ENCODE data around the gene NOVA2.

NOVA2 gene

GRCh38 chr19:45990113-45990728, 16.6 kb upstream of the NOVA2 start:
- ATAC-seq, result no peak
- peaks cover 19% of the 10 kb centered on the region for H3K27me3 Mint-ChIP-seq
- H3K27ac Mint-ChIP-seq, result no peak overlapping the region
- no peaks in the 10 kb centered on the region for H3K9me3 Mint-ChIP-seq
- no peak overlapping the region for H3K4me3 Mint-ChIP-seq
- DNase-seq, result no peak
- no peaks in the 10 kb centered on the region for H3K36me3 Mint-ChIP-seq (ENCODE audit: low read depth)
- H3K4me1 Mint-ChIP-seq, result peaks cover 3% of the 10 kb centered on the region

- DNase-seq (no peak), ATAC-seq (no peak)
- H3K9me3 Mint-ChIP-seq, result peaks cover 4% of the 10 kb centered on the region
- H3K4me1 Mint-ChIP-seq, result no peaks in the 10 kb centered on the region
- no peaks in the 10 kb centered on the region for H3K36me3 Mint-ChIP-seq (ENCODE audit: low read depth)
- no peak overlapping the region for H3K27ac Mint-ChIP-seq
- no peak overlapping the region for H3K4me3 Mint-ChIP-seq
- H3K27me3 Mint-ChIP-seq, result peaks cover 31% of the 10 kb centered on the region
Measured at GRCh38 chr19:45985321-45985720, 11.7 kb upstream of the NOVA2 start.

GRCh38 chr19:45981350-45981749, 7.7 kb upstream of the NOVA2 start:
- H3K27me3 Mint-ChIP-seq, result peaks cover 29% of the 10 kb centered on the region
- H3K27ac Mint-ChIP-seq, result no peak overlapping the region
- H3K4me3 Mint-ChIP-seq, result no peak overlapping the region
- no peaks in the 10 kb centered on the region for H3K36me3 Mint-ChIP-seq (ENCODE audit: low read depth)
- no peaks in the 10 kb centered on the region for H3K4me1 Mint-ChIP-seq
- DNase-seq (no peak), ATAC-seq (no peak)
- peaks cover 4% of the 10 kb centered on the region for H3K9me3 Mint-ChIP-seq

GRCh38 chr19:45978156-45978555, 4.5 kb upstream of the NOVA2 start:
- Mint-ChIP-seq H3K9me3 (no peaks in the 10 kb centered on the region), H3K36me3 (ENCODE audit: low read depth) (no peaks in the 10 kb centered on the region), H3K4me1 (peaks cover 2% of the 10 kb centered on the region), H3K27ac (no peak overlapping the region), H3K4me3 (no peak overlapping the region), H3K27me3 (peaks cover 45% of the 10 kb centered on the region)
- DNase-seq (no peak), ATAC-seq (no peak)

GRCh38 chr19:45976178-45976577, 2.5 kb upstream of the NOVA2 start:
- Mint-ChIP-seq H3K27ac (no peak overlapping the region), H3K9me3 (no peaks in the 10 kb centered on the region), H3K4me3 (no peak overlapping the region), H3K27me3 (peaks cover 47% of the 10 kb centered on the region), H3K36me3 (ENCODE audit: low read depth) (no peaks in the 10 kb centered on the region), H3K4me1 (peaks cover 13% of the 10 kb centered on the region)
- ATAC-seq, result no peak
- no peak for DNase-seq

- Mint-ChIP-seq H3K36me3 (ENCODE audit: low read depth) (no peaks in the 10 kb centered on the region), H3K27ac (no peak overlapping the region), H3K27me3 (peaks cover 52% of the 10 kb centered on the region), H3K4me1 (peaks cover 13% of the 10 kb centered on the region), H3K4me3 (no peak overlapping the region), H3K9me3 (no peaks in the 10 kb centered on the region)
- DNase-seq (no peak), ATAC-seq (no peak)
Measured at GRCh38 chr19:45975306-45976070, 1.8 kb upstream of the NOVA2 start.

- H3K27ac Mint-ChIP-seq, result no peak overlapping the region
- peaks cover 72% of the 10 kb centered on the region for H3K27me3 Mint-ChIP-seq
Measured at GRCh38 chr19:45972947-45973540, 621 bp downstream of the NOVA2 start.

GRCh38 chr19:45972081-45972946, 1.4 kb downstream of the NOVA2 start:
- Mint-ChIP-seq H3K4me3 (no peak overlapping the region), H3K27ac (no peak overlapping the region), H3K27me3 (peaks cover 71% of the 10 kb centered on the region), H3K36me3 (ENCODE audit: low read depth) (no peaks in the 10 kb centered on the region), H3K9me3 (no peaks in the 10 kb centered on the region), H3K4me1 (peaks cover 13% of the 10 kb centered on the region)
- DNase-seq (peak; percentile 15), ATAC-seq (peak; percentile 55)

More at GRCh38 chr19:45972947-45973540, 621 bp downstream of the NOVA2 start:
- DNase-seq (no peak), ATAC-seq (no peak)
- no peaks in the 10 kb centered on the region for H3K9me3 Mint-ChIP-seq
- H3K36me3 Mint-ChIP-seq (ENCODE audit: low read depth), result no peaks in the 10 kb centered on the region
- no peak overlapping the region for H3K4me3 Mint-ChIP-seq
- H3K4me1 Mint-ChIP-seq, result peaks cover 13% of the 10 kb centered on the region

GRCh38 chr19:45971260-45971902, 2.3 kb downstream of the NOVA2 start:
- ATAC-seq, result no peak
- Mint-ChIP-seq H3K27ac (no peak overlapping the region), H3K9me3 (no peaks in the 10 kb centered on the region), H3K27me3 (peaks cover 75% of the 10 kb centered on the region), H3K4me3 (no peak overlapping the region), H3K36me3 (ENCODE audit: low read depth) (no peaks in the 10 kb centered on the region), H3K4me1 (peaks cover 13% of the 10 kb centered on the region)
- DNase-seq, result no peak

- Mint-ChIP-seq H3K36me3 (ENCODE audit: low read depth) (no peaks in the 10 kb centered on the region), H3K4me1 (peaks cover 13% of the 10 kb centered on the region), H3K27ac (no peak overlapping the region), H3K9me3 (no peaks in the 10 kb centered on the region), H3K4me3 (no peak overlapping the region), H3K27me3 (peaks cover 72% of the 10 kb centered on the region)
- DNase-seq, result no peak
- ATAC-seq, result no peak
Measured at GRCh38 chr19:45969676-45970075, 4.0 kb downstream of the NOVA2 start.

GRCh38 chr19:45968626-45969025, 5.0 kb downstream of the NOVA2 start:
- no peaks in the 10 kb centered on the region for H3K36me3 Mint-ChIP-seq (ENCODE audit: low read depth)
- no peak overlapping the region for H3K4me3 Mint-ChIP-seq
- no peak overlapping the region for H3K27ac Mint-ChIP-seq
- H3K27me3 Mint-ChIP-seq, result peaks cover 67% of the 10 kb centered on the region
- no peaks in the 10 kb centered on the region for H3K9me3 Mint-ChIP-seq
- ATAC-seq (no peak), DNase-seq (no peak)
- peaks cover 11% of the 10 kb centered on the region for H3K4me1 Mint-ChIP-seq

GRCh38 chr19:45967246-45967645, 6.4 kb downstream of the NOVA2 start:
- no peak for ATAC-seq
- peaks cover 63% of the 10 kb centered on the region for H3K27me3 Mint-ChIP-seq
- no peak for DNase-seq
- H3K4me3 Mint-ChIP-seq, result no peak overlapping the region
- H3K9me3 Mint-ChIP-seq, result no peaks in the 10 kb centered on the region
- no peak overlapping the region for H3K27ac Mint-ChIP-seq
- no peaks in the 10 kb centered on the region for H3K36me3 Mint-ChIP-seq (ENCODE audit: low read depth)
- peaks cover 6% of the 10 kb centered on the region for H3K4me1 Mint-ChIP-seq

GRCh38 chr19:45962021-45962420, 11.6 kb downstream of the NOVA2 start:
- Mint-ChIP-seq H3K36me3 (ENCODE audit: low read depth) (no peaks in the 10 kb centered on the region), H3K4me3 (no peak overlapping the region), H3K9me3 (no peaks in the 10 kb centered on the region), H3K27me3 (peaks cover 57% of the 10 kb centered on the region), H3K27ac (no peak overlapping the region), H3K4me1 (no peaks in the 10 kb centered on the region)
- no peak for ATAC-seq
- DNase-seq, result no peak

GRCh38 chr19:45960595-45961235, 12.9 kb downstream of the NOVA2 start:
- Mint-ChIP-seq H3K9me3 (no peaks in the 10 kb centered on the region), H3K27me3 (peaks cover 48% of the 10 kb centered on the region), H3K36me3 (ENCODE audit: low read depth) (no peaks in the 10 kb centered on the region), H3K27ac (no peak overlapping the region), H3K4me1 (no peaks in the 10 kb centered on the region), H3K4me3 (no peak overlapping the region)
- no peak for ATAC-seq
- DNase-seq, result no peak

Measured in activated naive CD8-positive, alpha-beta T cell treated with anti-CD3 and anti-CD28 coated beads, Interleukin-2, amount 50 U/mL, for 24 hours (primary cell).